GM10266 (cell line): ENCODE measurements around the gene PRKAG2.

Experiments used
- DNase-seq: peaks from one replicate; pipeline ENCODE4 v3.0.0; 2012; ENCODE audit errors: extremely low spot score
- CTCF ChIP-seq: IDR thresholded peaks from 2 replicates; pipeline ENCODE4 v1.5.1; 2012; ENCODE audit warnings: mild to moderate bottlenecking, low read depth; ENCODE audit not compliant: control insufficient read depth, insufficient read depth; ENCODE audit errors: missing control alignments

Gene PRKAG2

GRCh38 chr7:151757274-151757673 is 119.6 kb downstream of the PRKAG2 start:
- TF ChIP-seq CTCF = no peak
- no peak for DNase-seq

GRCh38 chr7:151756866-151757265 is 120.0 kb downstream of the PRKAG2 start:
- no peak for DNase-seq
- no peak for TF ChIP-seq CTCF

GRCh38 chr7:151756076-151756731 is 120.7 kb downstream of the PRKAG2 start:
- DNase-seq = no peak
- no peak for TF ChIP-seq CTCF

GRCh38 chr7:151755131-151755801 is 121.6 kb downstream of the PRKAG2 start:
- DNase-seq = no peak
- no peak for TF ChIP-seq CTCF

- DNase-seq = no peak
- TF ChIP-seq CTCF = no peak
Observed at GRCh38 chr7:151754688-151755130, 122.2 kb downstream of the PRKAG2 start.

- peak; percentile 69 for TF ChIP-seq CTCF
- peak; percentile 67 for DNase-seq
Observed at GRCh38 chr7:151754142-151754590, 122.7 kb downstream of the PRKAG2 start.
